HG03095 (cell line): Measurements from ENCODE around the gene NEK6.

Experiments
- ATAC-seq: cut with Tn5 transposase; IDR thresholded peaks from one replicate; pipeline ENCODE4 v1.9.1; 2021; ENCODE audit warnings: moderate library complexity; ENCODE audit not compliant: unreplicated experiment

NEK6 gene

GRCh38 chr9:124350494-124351263, 92.9 kb downstream of the NEK6 start:
- ATAC-seq = no peak

- no peak for ATAC-seq
Measured at GRCh38 chr9:124351672-124352468, 94.1 kb downstream of the NEK6 start.

- no peak for ATAC-seq
Measured at GRCh38 chr9:124352616-124353015, 94.9 kb downstream of the NEK6 start.

- ATAC-seq = no peak
Measured at GRCh38 chr9:124353166-124353768, 95.5 kb downstream of the NEK6 start.

GRCh38 chr9:124353811-124354274, 96.1 kb downstream of the NEK6 start:
- no peak for ATAC-seq

GRCh38 chr9:124354346-124355038, 96.7 kb downstream of the NEK6 start:
- ATAC-seq = no peak

- no peak for ATAC-seq
Measured at GRCh38 chr9:124355039-124355940, 97.5 kb downstream of the NEK6 start.

- no peak for ATAC-seq
Measured at GRCh38 chr9:124355941-124356744, 98.4 kb downstream of the NEK6 start.

GRCh38 chr9:124356745-124357390, 99.1 kb downstream of the NEK6 start:
- no peak for ATAC-seq

- no peak for ATAC-seq
Measured at GRCh38 chr9:124357721-124358361, 100.1 kb downstream of the NEK6 start.

- ATAC-seq = no peak
Measured at GRCh38 chr9:124358631-124359030, 100.9 kb downstream of the NEK6 start.

GRCh38 chr9:124359426-124359825, 101.7 kb downstream of the NEK6 start:
- no peak for ATAC-seq

- no peak for ATAC-seq
Measured at GRCh38 chr9:124359855-124360678, 102.3 kb downstream of the NEK6 start.

GRCh38 chr9:124361128-124361527, 103.4 kb downstream of the NEK6 start:
- ATAC-seq = no peak

GRCh38 chr9:124363326-124364096, 105.8 kb downstream of the NEK6 start:
- no peak for ATAC-seq

- ATAC-seq = no peak
Measured at GRCh38 chr9:124364141-124364540, 106.4 kb downstream of the NEK6 start.

- ATAC-seq = no peak
Measured at GRCh38 chr9:124365036-124365435, 107.3 kb downstream of the NEK6 start.
